GM12878 (cell line): ENCODE data around the gene GRK5.

Source experiments
- BRCA1 ChIP-seq: IDR thresholded peaks from 2 replicates; pipeline ENCODE4 v1.6.1; 2011; ENCODE audit warnings: low read depth, low read length, improper control_type of control experiment
- CTCF ChIP-seq, 3 experiments: IDR thresholded peaks in 2 of 3; conservative IDR thresholded peaks in 1 of 3; 2 replicates each; pipeline ENCODE4 v1.5.1; 2011; ENCODE audit warnings: low read depth in 3 of 3, low read length in 3 of 3, mild to moderate bottlenecking in 3 of 3, control low read depth in 2 of 3, moderate library complexity in 2 of 3, inconsistent platforms in 1 of 3, mixed read lengths in 1 of 3; ENCODE audit not compliant: control insufficient read depth in 2 of 3, insufficient read depth in 1 of 3; ENCODE audit errors: extremely low read depth in 1 of 3
- EP300 ChIP-seq, 2 experiments: fragments of 150-350 bp in 1 of 2; IDR thresholded peaks; 2 replicates each; pipeline ENCODE4 v1.6.1; 2011 to 2012; ENCODE audit warnings: low read depth in 2 of 2, low read length in 2 of 2, borderline replicate concordance in 1 of 2, improper control_type of control experiment in 1 of 2, inconsistent platforms in 1 of 2; ENCODE audit not compliant: control insufficient read depth in 1 of 2
- PBX3 ChIP-seq: IDR thresholded peaks from 2 replicates; pipeline ENCODE4 v1.6.1; 2011; ENCODE audit warnings: mild to moderate bottlenecking, low read depth, low read length, moderate library complexity; ENCODE audit not compliant: insufficient replicate concordance
- POLR2A ChIP-seq: IDR thresholded peaks from 2 replicates; pipeline ENCODE4 v1.6.1; 2011; ENCODE audit warnings: low read depth, mild to moderate bottlenecking, low read length
- RCOR1 ChIP-seq: conservative IDR thresholded peaks from 2 replicates; pipeline ENCODE4 v1.6.1; 2012; ENCODE audit warnings: low read depth, low read length, improper control_type of control experiment
- SIX5 ChIP-seq: IDR thresholded peaks from 2 replicates; pipeline ENCODE4 v1.6.1; 2011; ENCODE audit warnings: mild to moderate bottlenecking, low read depth, low read length, moderate library complexity; ENCODE audit not compliant: severe bottlenecking
- YY1 ChIP-seq: IDR thresholded peaks from 2 replicates; pipeline ENCODE4 v1.6.1; 2011; ENCODE audit warnings: low read depth, mild to moderate bottlenecking, low read length
- ZBTB33 ChIP-seq: fragments of 450-650 bp; IDR thresholded peaks from 2 replicates; pipeline ENCODE4 v1.6.1; 2017; ENCODE audit warnings: mild to moderate bottlenecking
- ZNF207 ChIP-seq: fragments of 450-650 bp; IDR thresholded peaks from 2 replicates; pipeline ENCODE4 v1.6.1; 2014; ENCODE audit warnings: antibody characterized with exemption, mild to moderate bottlenecking, borderline replicate concordance
- ZNF24 ChIP-seq: fragments of 450-650 bp; IDR thresholded peaks from 2 replicates; pipeline ENCODE4 v1.6.1; 2017; ENCODE audit warnings: antibody characterized with exemption, mild to moderate bottlenecking
- ZZZ3 ChIP-seq: IDR thresholded peaks from 2 replicates; pipeline ENCODE4 v1.6.1; 2011; ENCODE audit warnings: low read depth; ENCODE audit not compliant: control insufficient read depth, insufficient read length

GRCh38 chr10:119282446-119282845, 75.1 kb downstream of the GRK5 start:
- no peak for TF ChIP-seq CTCF (IDR thresholded peaks at IDR 0.05 in 2 of 3, conservative IDR thresholded peaks at IDR 0.05 in 1 of 3; ENCODE audit: control insufficient read depth in 2 of 3, extremely low read depth in 1 of 3, insufficient read depth in 1 of 3, low read depth in 3 of 3, low read length in 3 of 3)
- no peak for TF ChIP-seq BRCA1
- no peak for TF ChIP-seq EP300 (IDR thresholded peaks at IDR 0.05; ENCODE audit: borderline replicate concordance in 1 of 2, control insufficient read depth in 1 of 2, low read depth in 2 of 2, low read length in 2 of 2)
- no peak for TF ChIP-seq SIX5
- TF ChIP-seq RCOR1, result no peak
- TF ChIP-seq ZBTB33, result no peak
- TF ChIP-seq ZNF207, result no peak
- no peak for TF ChIP-seq YY1
- TF ChIP-seq ZNF24, result no peak
- no peak for TF ChIP-seq PBX3
- TF ChIP-seq ZZZ3, result no peak
- TF ChIP-seq POLR2A, result no peak
